CD4-positive, alpha-beta T cell (primary cell): Measurements from ENCODE around the gene ERLEC1. TPM values are rescaled to one million over a fixed set of nuclear protein-coding genes. Genes with fewer than 3 reads are reported as not detected.
A peak's percentile ranks its signal among the peaks of the same experiment; 100 is the strongest.
"Not testable (repeated sequence)": the region's sequence is repeated elsewhere in the genome, so short reads cannot be mapped to it uniquely, and the experiment has no call there.

Experiments used
- ATAC-seq: fragments of 200-7000 bp; cut with Tn5 transposase; one replicate; pipeline ENCODE4 v1.10.0; 2022; ENCODE audit warnings: mild to moderate bottlenecking; ENCODE audit not compliant: poor library complexity
- CTCF ChIA-PET: fragments of 350-600 bp; sonication (Branson Sonifier 250); formaldehyde crosslinking; loops from one replicate; lab custom pipeline; 2021; ENCODE audit warnings: antibody characterized with exemption, inconsistent platforms; lab: Charles Lee
- POLR2A ChIA-PET: fragments of 350-600 bp; sonication (Branson Sonifier 250); formaldehyde crosslinking; loops from one replicate; lab custom pipeline; 2021; ENCODE audit warnings: antibody characterized with exemption, inconsistent platforms; lab: Charles Lee
- DNase-seq, 14 experiments: peaks; one replicate each; pipeline ENCODE4 v3.0.0-alpha.2; 2013 to 2020; ENCODE audit warnings: mixed read lengths in 2 of 14
- H3K27ac ChIP-seq, 2 donors: one replicate each; pipeline versions ENCODE4 v1.5.1 to v1.7.0; 2013; ENCODE audit warnings: low read length in 2 of 2, low read depth in 1 of 2, mild to moderate bottlenecking in 1 of 2
- H3K27me3 ChIP-seq, 2 experiments: 1 replicate in 1 of 2; 2 replicates in 1 of 2; pipeline versions ENCODE4 v1.6.1 to v1.7.0; 2013; ENCODE audit warnings: low read length in 2 of 2, control low read depth in 1 of 2, mild to moderate bottlenecking in 1 of 2, moderate library complexity in 1 of 2; ENCODE audit not compliant: insufficient read depth in 2 of 2, control insufficient read depth in 1 of 2
- H3K36me3 ChIP-seq: one replicate; pipeline ENCODE4 v1.6.1; 2013; ENCODE audit warnings: low read length, control low read depth; ENCODE audit not compliant: insufficient read depth
- H3K4me1 ChIP-seq: one replicate; pipeline ENCODE4 v1.6.1; 2013; ENCODE audit warnings: low read length, control low read depth; ENCODE audit not compliant: insufficient read depth
- H3K4me3 ChIP-seq: one replicate; pipeline ENCODE4 v1.5.1; 2013; ENCODE audit warnings: mild to moderate bottlenecking, low read length, moderate library complexity
- H3K9me3 ChIP-seq, 2 experiments: 1 replicate in 1 of 2; 2 replicates in 1 of 2; pipeline versions ENCODE4 v1.6.1 to v1.7.0; 2013; ENCODE audit warnings: low read length in 2 of 2, mild to moderate bottlenecking in 2 of 2, control low read depth in 1 of 2, moderate library complexity in 1 of 2; ENCODE audit not compliant: control insufficient read depth in 1 of 2, insufficient read depth in 1 of 2
- H3K27ac Mint-ChIP-seq: one replicate; pipeline ENCODE4 v1.8.0; 2020; ENCODE audit warnings: mixed read lengths
- H3K27me3 Mint-ChIP-seq: one replicate; pipeline ENCODE4 v1.8.0; 2021; ENCODE audit warnings: mixed read lengths
- H3K36me3 Mint-ChIP-seq: one replicate; pipeline ENCODE4 v1.8.0; 2021; ENCODE audit warnings: low read depth, mixed read lengths
- H3K4me1 Mint-ChIP-seq: one replicate; pipeline ENCODE4 v1.8.0; 2021; ENCODE audit warnings: low read depth, mixed read lengths
- H3K4me3 Mint-ChIP-seq: one replicate; pipeline ENCODE4 v1.8.0; 2020; ENCODE audit warnings: mild to moderate bottlenecking, mixed read lengths
- H3K9me3 Mint-ChIP-seq: one replicate; pipeline ENCODE4 v1.8.0; 2020; ENCODE audit warnings: mixed read lengths
- intact Hi-C, 2 experiments: fragments of 100-400 bp; cut with DNase I in 1 of 2; cut with micrococcal nuclease in 1 of 2; formaldehyde crosslinking; loops; one replicate each; pipeline versions ENCODE4 v1.15.1 to v1.9.0; 2023 to 2025; cut with DNase I, micrococcal nuclease
- total RNA-seq, 174 experiments: library from RNA in 2 of 174; stranded (reverse) in 2 of 174; gene quantifications; one replicate each; pipeline ENCODE4 v1.2.3 and lab custom pipeline; 2021 to 2026
- TF ChIP-seq, protein P1 (sequence below): fragments of 200-600 bp; IDR thresholded peaks from one replicate; pipeline ENCODE4 v1.8.0; 2022; ENCODE audit warnings: antibody characterized with exemption, mild to moderate bottlenecking

The ERLEC1 gene
- total RNA-seq, 2 experiments from 2014 or later, result 14.5 to 14.7 TPM

DNA sequence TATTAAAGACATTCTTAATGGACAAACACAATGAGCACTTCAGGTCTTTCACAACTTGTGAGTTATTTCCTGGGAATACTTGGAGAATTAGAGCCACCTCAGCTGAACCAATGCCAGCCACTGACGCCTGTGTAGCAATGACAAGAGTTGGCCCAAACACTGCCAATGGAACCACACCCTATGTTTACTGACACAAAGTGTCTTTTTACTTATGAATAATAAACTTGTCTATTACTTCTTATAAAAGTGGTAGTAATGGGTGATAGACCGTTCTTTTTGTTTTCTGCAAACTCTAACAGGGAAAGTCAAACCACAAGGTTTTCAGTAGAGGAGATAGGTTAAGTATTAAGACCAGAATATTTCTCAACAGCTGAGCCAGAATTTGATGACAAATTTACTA is 31.7 kb upstream of the ERLEC1 start:
- H3K36me3 ChIP-seq, result peaks cover 10% of the 10 kb centered on the region
- no peaks in the 10 kb centered on the region for H3K9me3 Mint-ChIP-seq
- intact Hi-C loops, result no loop called here
- no peak overlapping the region for H3K27ac Mint-ChIP-seq
- ATAC-seq, result no peak
- no peak for DNase-seq
- H3K4me1 ChIP-seq, result no peaks in the 10 kb centered on the region
- no peaks in the 10 kb centered on the region for H3K4me1 Mint-ChIP-seq
- H3K9me3 ChIP-seq, result no peaks in the 10 kb centered on the region
- TF ChIP-seq, protein P1, sequence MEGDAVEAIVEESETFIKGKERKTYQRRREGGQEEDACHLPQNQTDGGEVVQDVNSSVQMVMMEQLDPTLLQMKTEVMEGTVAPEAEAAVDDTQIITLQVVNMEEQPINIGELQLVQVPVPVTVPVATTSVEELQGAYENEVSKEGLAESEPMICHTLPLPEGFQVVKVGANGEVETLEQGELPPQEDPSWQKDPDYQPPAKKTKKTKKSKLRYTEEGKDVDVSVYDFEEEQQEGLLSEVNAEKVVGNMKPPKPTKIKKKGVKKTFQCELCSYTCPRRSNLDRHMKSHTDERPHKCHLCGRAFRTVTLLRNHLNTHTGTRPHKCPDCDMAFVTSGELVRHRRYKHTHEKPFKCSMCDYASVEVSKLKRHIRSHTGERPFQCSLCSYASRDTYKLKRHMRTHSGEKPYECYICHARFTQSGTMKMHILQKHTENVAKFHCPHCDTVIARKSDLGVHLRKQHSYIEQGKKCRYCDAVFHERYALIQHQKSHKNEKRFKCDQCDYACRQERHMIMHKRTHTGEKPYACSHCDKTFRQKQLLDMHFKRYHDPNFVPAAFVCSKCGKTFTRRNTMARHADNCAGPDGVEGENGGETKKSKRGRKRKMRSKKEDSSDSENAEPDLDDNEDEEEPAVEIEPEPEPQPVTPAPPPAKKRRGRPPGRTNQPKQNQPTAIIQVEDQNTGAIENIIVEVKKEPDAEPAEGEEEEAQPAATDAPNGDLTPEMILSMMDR, result no peak
- CTCF ChIA-PET, result no interaction called here
- peaks cover 45% of the 10 kb centered on the region for H3K36me3 Mint-ChIP-seq
- H3K27ac ChIP-seq, result no peak overlapping the region
- no peaks in the 10 kb centered on the region for H3K27me3 Mint-ChIP-seq
- no peaks in the 10 kb centered on the region for H3K27me3 ChIP-seq
- no peak overlapping the region for H3K4me3 ChIP-seq
- H3K4me3 Mint-ChIP-seq, result no peak overlapping the region
- POLR2A ChIA-PET, result no interaction called here

DNA sequence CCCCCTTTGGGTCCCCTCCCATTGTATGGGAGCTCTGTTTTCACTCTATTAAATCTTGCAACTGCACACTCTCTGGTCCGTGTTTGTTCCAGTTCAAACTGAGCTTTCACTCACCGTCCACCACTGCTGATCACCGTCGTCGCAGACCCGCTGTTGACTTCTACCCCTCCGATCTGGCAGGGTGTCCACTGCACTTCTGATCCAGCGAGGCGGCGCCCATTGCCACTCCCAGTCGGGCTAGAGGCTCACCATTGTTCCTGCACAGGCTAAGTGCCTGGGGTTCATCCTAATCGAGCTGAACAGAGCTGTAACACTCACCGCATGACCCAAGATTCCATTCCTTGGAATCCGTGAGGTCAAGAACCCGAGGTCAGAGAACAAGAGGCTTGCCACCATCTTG is 30.2 kb upstream of the ERLEC1 start:
- intact Hi-C loops, result no loop called here
- TF ChIP-seq, protein P1, result no peak
- DNase-seq, result no peak
- H3K36me3 Mint-ChIP-seq, result peaks cover 53% of the 10 kb centered on the region
- no peaks in the 10 kb centered on the region for H3K27me3 Mint-ChIP-seq
- H3K4me1 ChIP-seq, result no peaks in the 10 kb centered on the region
- no peak overlapping the region for H3K4me3 Mint-ChIP-seq
- H3K36me3 ChIP-seq, result peaks cover 11% of the 10 kb centered on the region
- no peaks in the 10 kb centered on the region for H3K9me3 ChIP-seq
- H3K4me3 ChIP-seq, result no peak overlapping the region
- no peak for ATAC-seq
- no peaks in the 10 kb centered on the region for H3K9me3 Mint-ChIP-seq
- no peak overlapping the region for H3K27ac ChIP-seq
- ChIA-PET POLR2A (interaction anchor here (0.6 to 0.9 kb wide), 2 partner anchors 20 to 28 kb away, joined by 3 to 4 read pairs; no protein-coding TSS in a partner anchor), CTCF (no interaction called here)
- H3K4me1 Mint-ChIP-seq, result no peaks in the 10 kb centered on the region
- no peak overlapping the region for H3K27ac Mint-ChIP-seq
- H3K27me3 ChIP-seq, result no peaks in the 10 kb centered on the region

DNA sequence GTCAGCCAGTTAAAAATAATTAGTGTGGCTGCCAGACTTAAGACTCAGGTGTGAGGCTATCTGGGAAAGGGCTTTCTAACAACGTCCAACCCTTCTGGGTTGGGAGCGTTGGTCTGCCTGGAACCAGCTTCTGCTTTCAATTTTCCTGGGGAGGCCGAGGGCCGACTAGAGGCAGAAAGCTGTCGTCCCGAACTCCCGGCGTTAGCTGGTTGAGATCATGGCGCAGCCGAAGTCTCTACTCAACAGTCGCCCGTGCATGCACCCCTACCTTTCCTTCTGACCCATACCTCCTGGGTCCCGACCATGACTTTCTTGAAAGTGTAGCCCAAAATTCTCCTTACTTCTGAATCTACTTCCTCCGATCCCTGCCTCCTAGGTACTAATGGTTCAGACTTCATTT is 29.6 kb upstream of the ERLEC1 start:
- POLR2A ChIA-PET, H3K27me3 ChIP-seq, H3K9me3 ChIP-seq, H3K9me3 Mint-ChIP-seq, H3K27ac ChIP-seq, H3K4me1 ChIP-seq, DNase-seq, H3K4me1 Mint-ChIP-seq, H3K4me3 Mint-ChIP-seq, ATAC-seq, H3K27me3 Mint-ChIP-seq, H3K27ac Mint-ChIP-seq, H3K4me3 ChIP-seq, intact Hi-C loops, CTCF ChIA-PET: not testable (repeated sequence)
- H3K36me3 ChIP-seq, result peaks cover 16% of the 10 kb centered on the region
- H3K36me3 Mint-ChIP-seq, result peaks cover 58% of the 10 kb centered on the region

DNA sequence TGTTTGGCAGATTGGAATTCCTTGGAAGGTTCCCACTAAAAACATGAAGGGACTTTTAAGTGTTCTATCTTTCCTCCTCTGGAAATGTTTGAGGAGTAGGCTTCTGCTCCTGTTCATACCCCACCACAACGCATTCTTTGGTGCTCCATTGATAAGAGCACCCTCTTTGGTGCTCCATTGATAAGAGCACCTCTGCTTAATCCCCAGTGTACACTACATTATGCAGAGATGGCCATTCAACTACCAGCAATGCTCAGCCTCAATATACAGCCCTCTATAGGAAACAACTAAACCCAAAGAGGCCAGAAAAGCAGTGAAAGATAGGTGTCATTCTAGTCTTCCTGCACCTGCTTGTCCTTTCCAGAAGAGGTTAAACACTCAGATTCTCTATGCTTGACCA is 21.1 kb upstream of the ERLEC1 start:
- ChIA-PET POLR2A (no interaction called here), CTCF (no interaction called here)
- H3K4me1 ChIP-seq, result peaks cover 13% of the 10 kb centered on the region
- DNase-seq (no peak), ATAC-seq (no peak)
- H3K36me3 ChIP-seq, result peaks cover 18% of the 10 kb centered on the region
- no peak overlapping the region for H3K27ac Mint-ChIP-seq
- no peaks in the 10 kb centered on the region for H3K27me3 Mint-ChIP-seq
- H3K4me1 Mint-ChIP-seq, result peaks cover 34% of the 10 kb centered on the region
- TF ChIP-seq, protein P1, result no peak
- no peak overlapping the region for H3K27ac ChIP-seq
- intact Hi-C loops, result loop anchor here in 1 of 2 experiments (10.0 kb wide), 2 partner anchors 349 to 1649 kb away; partner anchors contain the start of genes ACYP2 and CCDC88A
- H3K9me3 ChIP-seq, result no peaks in the 10 kb centered on the region
- H3K4me3 Mint-ChIP-seq, result peak overlapping the region; percentile 81
- H3K27me3 ChIP-seq, result no peaks in the 10 kb centered on the region
- no peak overlapping the region for H3K4me3 ChIP-seq
- H3K9me3 Mint-ChIP-seq, result no peaks in the 10 kb centered on the region
- peaks cover 57% of the 10 kb centered on the region for H3K36me3 Mint-ChIP-seq
